Activated CD8-positive, alpha-beta memory T cell treated with anti-CD3 and anti-CD28 coated beads for 36 hours (primary cell): ENCODE measurements around the gene SCRN1. TPM values are rescaled to one million over a fixed set of nuclear protein-coding genes. Genes with fewer than 3 reads are reported as not detected.

ENCODE experiments used
- CTCF ChIA-PET: fragments of 350-600 bp; sonication (Branson Sonifier 250); formaldehyde crosslinking; loops from one replicate; lab custom pipeline; 2021; ENCODE audit warnings: antibody characterized with exemption; lab: Charles Lee
- POLR2A ChIA-PET: fragments of 350-600 bp; sonication (Branson Sonifier 250); formaldehyde crosslinking; loops from one replicate; lab custom pipeline; 2021; ENCODE audit warnings: antibody characterized with exemption; lab: Charles Lee
- total RNA-seq, 2 experiments: library from RNA; stranded (reverse); gene quantifications; one replicate each; pipeline ENCODE4 v1.2.3, GENCODE V29; 2021

Gene SCRN1
- total RNA-seq, 2 experiments from 2014 or later = 3.4 to 4.7 TPM

- ChIA-PET CTCF (no interaction called here), POLR2A (no interaction called here)
Observed at GRCh38 chr7:29881724-29882123, 107.9 kb downstream of the SCRN1 start.

- POLR2A ChIA-PET = no interaction called here
- CTCF ChIA-PET = no interaction called here
Observed at GRCh38 chr7:29879609-29880008, 110.0 kb downstream of the SCRN1 start.

- CTCF ChIA-PET = interaction anchor here (1.2 to 1.5 kb wide), 2 partner anchors 11 to 43 kb away, joined by 3 to 4 read pairs; no protein-coding TSS in a partner anchor
Observed at GRCh38 chr7:29878081-29878688, 111.4 kb downstream of the SCRN1 start.

GRCh38 chr7:29877196-29877595 lies 112.4 kb downstream of the SCRN1 start:
- CTCF ChIA-PET = interaction anchor here (0.6 to 1.5 kb wide), 2 partner anchors 44 to 186 kb away, joined by 3 to 4 read pairs; no protein-coding TSS in a partner anchor
- POLR2A ChIA-PET = no interaction called here

More at GRCh38 chr7:29878081-29878688, 111.4 kb downstream of the SCRN1 start:
- POLR2A ChIA-PET = no interaction called here

GRCh38 chr7:29875741-29876140 lies 113.9 kb downstream of the SCRN1 start:
- CTCF ChIA-PET = no interaction called here
- POLR2A ChIA-PET = no interaction called here

- ChIA-PET POLR2A (no interaction called here), CTCF (no interaction called here)
Observed at GRCh38 chr7:29873644-29874294, 115.8 kb downstream of the SCRN1 start.

- CTCF ChIA-PET = no interaction called here
- POLR2A ChIA-PET = no interaction called here
Observed at GRCh38 chr7:29871787-29872398, 117.7 kb downstream of the SCRN1 start.

Other genes with a start within 250 kb of the SCRN1 start
- not detected for gene WIPF3, start 183.3 kb downstream of the SCRN1 start, total RNA-seq
- gene FKBP14, start 36.9 kb upstream of the SCRN1 start, total RNA-seq = 1 to 10 TPM; 6.6 to 6.7 TPM
- 10 to 100 TPM; 12.4 to 13.5 TPM for gene PLEKHA8, start 38.6 kb upstream of the SCRN1 start, total RNA-seq
- 1 to 10 TPM; 4.4 to 5.4 TPM for gene MTURN, start 145.2 kb upstream of the SCRN1 start, total RNA-seq